Amniotic epithelial cell (primary cell): ENCODE results near the gene LSS.

Experiments used
- DNase-seq: peaks from one replicate; pipeline ENCODE4 v3.0.0-alpha.2; 2010; ENCODE audit warnings: low read depth

Gene LSS

DNA sequence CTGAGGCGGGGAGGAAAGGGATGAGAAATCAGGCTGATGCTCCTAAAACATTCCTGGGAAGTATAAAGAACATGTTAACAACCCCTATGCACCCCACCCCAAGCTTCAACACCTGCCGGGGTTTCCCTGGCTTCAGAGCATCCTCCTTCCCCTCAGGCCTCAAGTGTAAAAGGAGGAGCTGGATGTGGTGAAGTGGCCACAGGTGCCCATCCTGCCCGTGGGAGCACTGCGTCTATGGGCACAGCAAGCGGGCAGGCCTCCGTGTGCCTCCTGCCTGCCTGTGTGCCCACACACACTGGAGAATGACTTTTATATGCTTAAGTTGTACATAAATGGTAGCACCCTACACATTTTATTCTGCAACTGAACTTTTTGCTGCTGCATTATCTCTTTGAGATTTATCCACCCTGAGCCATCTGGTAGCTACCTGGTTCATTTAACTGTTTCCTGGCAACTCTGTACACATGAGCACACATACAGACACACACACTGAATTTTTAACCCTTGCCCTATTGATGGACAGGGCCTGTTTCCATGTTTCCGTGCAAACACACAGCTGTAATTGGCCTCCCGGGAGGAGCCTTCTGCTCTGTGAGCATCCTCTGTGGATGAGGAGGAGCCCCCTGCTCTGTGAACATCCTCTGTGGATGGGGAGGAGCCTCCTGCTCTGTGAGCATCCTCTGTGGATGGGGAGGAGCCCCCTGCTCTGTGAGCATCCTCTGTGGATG is 59.8 kb downstream of the LSS start:
- no peak for DNase-seq

DNA sequence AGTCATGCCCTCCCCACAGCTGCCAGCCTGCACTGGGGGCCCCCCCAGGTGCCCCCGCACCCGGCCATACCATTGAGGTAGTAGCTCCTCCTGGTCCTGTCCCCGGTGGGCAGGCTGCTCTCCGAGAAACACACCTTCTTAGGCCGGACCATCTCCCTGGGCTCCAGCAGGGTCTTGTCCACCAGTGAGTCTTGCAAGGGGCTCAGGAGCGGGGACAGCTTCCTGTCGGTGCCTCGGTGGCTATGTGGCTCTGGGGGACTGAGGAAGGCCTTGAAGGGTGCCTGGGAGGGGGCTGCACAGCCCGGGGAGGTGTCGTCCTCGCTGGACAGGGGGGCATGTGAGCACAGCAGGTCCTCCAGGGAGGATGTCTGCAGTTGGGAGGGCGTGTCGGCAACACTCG is 60.3 kb downstream of the LSS start:
- no peak for DNase-seq

DNA sequence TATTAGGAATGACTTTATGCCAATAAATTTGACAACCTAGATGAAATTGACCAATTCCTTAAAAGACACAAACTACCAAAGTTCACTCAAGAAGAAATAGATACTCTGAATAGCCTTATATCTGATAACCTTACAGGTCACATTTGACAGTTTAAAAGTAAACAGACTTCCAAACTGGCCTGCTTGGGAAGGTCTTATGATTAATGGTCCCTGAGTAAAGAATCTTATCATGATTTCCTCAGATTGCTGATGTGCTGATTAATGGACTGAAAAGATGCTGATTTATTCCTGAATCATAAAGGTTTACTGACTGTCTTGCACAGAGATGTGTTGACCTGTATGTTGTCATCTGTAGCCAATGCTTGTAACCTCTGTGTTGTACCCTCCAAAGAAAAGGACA is 63.5 kb downstream of the LSS start:
- no peak for DNase-seq

DNA sequence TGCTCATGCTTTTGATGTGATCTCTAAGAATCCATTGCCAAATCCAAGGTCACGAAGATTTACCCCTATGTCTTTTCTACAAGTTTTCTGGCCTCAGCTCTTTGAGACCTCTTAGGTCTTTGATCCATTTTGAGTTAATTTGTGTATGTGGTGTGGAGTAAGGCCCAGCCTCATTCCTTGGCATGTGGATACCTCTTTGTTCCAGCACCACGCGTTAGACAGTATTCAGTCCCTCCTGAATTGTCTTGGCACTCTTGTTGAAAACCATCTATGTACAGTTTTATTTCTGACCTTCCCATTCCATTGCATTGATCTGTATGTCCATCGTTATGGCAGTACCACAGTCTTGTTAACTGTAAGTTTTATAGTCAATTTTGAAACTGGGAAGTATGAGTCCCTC is 65.2 kb downstream of the LSS start:
- no peak for DNase-seq

DNA sequence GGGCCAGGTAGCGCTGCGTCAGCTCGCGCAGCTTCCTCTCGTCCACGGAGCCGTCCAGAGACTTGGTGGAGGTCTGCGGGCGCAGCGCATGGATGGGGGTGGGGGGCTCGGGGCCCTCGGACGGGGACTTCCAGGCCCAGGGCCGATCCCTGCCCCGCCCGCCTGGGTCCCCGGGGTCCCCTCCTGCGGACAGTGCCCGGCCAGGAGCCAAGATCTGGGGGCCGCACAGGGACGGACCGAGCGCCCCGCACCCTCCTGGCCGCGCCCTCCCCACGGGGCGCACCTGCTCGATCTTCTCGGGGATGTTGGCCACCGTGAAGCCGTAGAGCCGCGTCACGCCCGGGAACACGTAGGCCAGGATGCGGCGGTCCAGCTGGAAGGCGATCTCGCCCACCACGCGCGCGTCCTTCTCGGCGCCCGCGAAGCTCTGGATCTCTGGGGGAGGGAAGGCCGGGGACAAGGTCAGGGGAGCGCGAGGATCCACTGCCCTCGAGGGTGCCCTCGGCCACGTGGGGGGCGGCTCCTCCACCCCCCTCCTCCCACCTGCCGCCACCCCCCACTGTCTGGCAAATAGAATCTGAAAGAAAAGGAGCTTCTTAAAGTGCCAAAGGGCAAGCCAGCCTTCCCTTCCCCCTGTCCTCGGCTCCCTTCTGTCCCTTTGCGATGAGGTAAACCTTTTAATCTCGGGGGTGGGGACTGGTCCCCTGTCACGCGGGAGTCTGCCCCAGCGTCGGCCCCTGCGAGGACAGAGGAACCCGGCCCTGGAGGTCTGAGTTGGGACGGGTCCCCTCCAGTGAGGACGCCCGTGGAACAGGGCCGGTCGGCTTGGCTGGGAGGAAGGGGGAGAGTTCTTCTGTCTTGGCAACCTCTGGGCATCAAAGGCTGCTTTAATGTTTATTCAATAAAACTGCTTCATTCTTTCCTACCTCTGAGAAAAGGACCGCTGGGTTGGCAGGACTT is 66.7 kb downstream of the LSS start:
- DNase-seq, result no peak

DNA sequence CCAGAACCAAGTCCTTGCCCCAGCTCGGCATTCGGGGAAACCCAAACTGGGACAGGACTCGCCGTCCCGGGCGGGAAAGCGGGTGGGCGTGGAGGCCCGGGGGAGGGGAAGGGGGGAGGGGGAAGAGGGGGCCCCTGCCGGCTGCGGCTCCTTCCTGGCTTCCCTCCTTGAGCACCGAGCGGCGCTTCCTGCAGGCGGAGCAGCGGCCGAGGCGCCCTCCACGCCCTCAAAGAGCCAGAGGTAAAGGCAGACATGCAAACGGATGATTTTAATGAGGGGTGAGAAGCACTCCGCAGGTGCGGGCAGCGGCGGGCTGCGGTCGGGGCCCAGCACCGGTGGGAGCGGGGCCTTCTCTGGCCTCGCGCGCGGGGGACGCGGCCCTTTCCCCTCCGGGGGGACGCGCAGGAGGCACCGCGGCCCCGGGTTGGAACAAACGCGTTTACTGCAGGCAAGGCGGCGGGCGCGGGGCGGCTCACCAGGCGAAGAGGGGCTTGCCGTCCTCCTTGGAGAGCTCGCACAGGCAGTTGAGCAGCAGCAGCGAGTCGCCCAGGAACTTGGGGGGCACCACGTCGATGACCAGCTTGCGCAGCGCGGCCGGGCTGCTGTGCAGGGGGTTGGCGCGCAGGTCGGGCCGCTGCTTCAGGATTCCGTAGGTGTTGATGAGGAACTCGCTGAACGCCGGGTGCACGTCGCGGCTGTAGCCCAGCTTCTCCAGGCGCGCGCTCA is 67.5 kb downstream of the LSS start:
- no peak for DNase-seq

DNA sequence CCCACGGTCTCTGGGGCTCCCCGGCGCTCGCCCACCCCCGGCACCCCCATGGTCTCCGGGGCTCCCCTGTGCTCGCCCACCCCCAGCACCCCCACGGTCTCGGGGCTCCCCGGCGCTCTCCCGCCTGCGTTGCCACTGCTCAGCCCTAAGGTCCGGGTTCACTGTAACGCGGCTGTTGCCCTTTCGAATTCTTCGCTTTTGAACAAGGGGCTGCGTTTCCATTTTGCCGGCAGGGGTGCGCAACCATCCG is 68.0 kb downstream of the LSS start:
- DNase-seq, result no peak

DNA sequence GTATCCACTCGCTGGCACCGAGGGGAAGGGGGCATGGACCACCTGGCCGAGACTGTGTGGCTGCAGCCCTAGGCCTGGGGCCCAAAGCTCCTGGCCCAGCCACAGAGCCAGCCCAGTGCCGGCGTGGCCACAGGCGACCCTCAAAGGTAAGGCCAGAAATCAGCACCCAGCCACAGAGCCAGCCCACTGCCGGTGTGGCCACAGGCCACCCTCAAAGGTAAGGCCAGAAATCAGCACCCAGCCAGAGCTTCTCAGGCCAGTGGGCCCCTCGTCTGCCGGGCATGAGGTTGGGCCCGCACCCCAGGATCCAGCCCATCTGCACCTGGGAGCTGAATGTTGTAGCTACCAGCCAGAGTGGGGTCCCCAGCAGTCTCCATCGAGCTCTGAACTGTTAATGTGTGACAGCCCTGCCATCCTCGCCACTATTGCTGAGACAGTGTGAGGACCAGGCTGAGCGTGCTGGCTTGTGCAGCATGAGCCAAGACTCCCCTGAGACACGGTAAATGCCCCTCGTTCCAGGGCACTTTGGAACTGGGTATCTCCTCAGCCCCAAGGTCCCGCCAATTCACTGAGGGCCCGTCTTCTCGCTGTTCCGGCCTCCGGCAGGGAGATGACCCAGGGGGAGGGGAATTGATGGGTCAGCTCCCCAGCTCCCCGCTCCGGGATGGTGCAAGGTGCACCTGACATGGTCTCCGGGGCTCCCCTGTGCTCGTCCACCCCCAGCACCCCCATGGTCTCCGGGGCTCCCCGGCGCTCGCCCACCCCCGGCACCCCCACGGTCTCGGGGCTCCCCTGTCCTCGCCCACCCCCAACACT is 68.5 kb downstream of the LSS start:
- DNase-seq, result no peak

DNA sequence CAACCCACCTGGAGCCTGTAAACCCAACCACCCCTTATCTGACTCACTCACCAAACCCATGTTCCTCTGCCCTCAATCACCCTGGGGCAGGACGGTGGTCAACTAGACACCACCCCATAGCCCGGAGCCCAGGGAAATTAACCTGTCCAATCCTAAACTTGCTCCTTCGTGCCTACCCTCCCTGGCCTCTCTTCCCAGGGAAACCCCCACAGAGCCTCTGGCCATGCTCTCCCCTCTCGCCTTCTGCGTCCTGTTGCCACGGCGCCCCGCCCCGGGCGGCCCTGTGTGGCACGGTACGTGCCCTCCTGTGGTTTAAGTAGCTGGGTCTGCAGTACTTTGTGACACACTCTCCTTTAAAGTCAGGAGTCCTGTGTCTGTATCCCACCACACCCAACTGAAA is 69.2 kb downstream of the LSS start:
- DNase-seq, result no peak

DNA sequence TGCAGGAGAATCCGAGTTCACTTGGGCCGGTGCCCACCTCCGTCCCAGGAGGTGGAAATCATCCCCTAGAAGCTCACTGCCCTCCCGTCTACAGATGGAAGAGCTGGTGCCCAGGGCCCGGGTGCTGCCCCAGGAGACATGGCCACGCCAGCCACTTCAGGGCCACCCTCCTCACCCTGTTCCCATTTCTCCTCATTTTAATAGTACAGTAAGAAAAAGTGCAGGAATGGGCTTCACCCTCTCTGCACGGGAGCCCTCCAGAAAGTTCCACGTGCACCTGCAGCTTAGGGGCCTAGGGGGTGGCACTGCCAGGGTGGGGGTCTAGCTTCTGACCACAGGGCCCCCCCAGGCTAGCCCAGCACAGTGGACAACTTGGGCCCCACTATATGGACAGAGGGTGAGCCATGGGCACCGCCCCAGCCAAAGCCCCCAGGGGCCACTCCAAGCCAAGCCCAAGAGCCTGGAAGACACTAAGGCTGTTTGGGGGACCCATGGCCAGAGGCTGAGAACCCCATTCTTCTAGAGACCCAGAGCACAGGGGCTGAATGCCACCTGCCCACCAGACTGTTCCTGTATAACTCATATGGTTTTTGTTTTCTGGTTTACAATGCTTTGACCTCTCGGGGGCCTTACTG is 69.8 kb downstream of the LSS start:
- no peak for DNase-seq

DNA sequence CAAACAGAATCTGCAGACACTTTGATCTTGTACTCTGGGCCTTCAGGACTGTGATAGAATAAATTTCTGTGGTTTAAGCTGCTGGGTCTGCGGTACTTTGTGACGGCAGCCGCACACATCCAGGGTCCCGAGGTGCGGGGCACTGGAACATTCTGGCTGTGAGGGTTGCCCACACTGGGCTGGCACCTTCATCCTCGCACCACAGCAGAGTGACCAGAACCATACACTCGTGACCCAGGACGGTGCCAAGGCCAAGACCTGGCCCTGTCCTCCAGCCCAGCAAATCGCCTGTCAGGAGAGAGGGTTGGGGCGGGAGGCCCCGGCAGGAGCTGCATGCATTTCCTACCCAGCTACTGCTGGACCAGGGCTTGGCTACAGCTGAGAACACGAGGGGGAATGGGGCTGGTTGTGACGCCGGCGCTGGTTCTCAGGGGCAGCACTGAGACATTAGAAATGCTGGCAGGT is 70.6 kb downstream of the LSS start:
- DNase-seq, result no peak

DNA sequence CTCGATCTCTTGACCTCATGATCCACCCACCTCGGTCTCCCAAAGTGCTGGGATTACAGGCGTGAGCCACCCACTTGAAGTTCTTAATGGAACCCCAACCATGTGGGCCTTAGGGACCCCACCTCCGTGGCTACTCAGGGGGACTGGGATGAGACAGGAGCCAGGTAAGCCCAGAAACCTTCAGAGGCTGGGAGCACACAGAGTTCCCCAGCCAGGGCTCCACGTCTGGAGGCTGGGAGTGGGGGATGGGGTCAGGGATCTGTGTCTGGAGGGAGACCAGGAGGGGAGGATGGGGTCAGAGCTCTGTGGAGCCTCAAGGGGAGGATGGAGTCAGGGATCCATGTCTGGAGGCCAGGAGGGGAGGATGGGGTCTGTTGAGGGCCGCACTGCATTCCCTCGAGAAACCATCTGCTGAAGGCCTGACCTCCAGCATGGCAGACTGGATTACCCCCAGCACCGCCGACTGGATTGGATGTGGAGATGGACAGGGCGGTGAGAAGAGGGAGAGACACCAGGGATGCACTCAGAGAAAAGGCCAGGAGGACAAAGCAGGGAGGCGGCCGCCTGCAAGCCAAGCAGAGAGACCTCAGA is 71.1 kb downstream of the LSS start:
- no peak for DNase-seq

DNA sequence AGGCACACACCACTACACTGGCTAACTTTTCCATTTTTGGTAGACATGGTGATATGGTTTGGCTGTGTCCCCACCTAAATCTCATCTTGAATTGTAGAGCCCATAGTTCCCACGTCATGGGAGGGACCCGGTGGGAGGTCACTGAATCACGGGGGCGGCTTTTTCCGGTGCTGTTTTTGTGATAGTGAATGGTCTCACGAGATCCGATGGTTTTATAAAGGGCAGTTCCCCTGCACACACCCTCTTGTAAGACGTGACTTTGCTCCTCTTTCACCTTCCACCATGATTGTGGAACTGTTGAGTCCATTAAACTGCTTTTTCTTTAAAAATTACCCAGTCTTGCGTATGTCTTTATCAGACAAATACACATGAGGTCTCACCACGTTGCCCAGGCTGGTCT is 71.9 kb downstream of the LSS start:
- DNase-seq, result no peak

DNA sequence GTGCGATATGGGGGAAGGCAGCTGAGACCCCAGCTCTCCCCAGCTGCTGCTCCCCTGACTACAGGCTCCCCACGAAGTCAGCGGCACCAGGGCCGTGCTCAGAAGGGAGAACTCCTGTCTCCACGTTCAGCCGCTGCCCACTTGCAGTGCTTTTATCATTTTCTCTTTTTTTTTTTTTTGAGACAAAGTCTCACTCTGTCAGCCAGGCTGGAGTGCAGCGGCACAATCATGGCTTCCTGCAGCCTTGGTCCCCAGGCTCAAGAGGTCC is 72.3 kb downstream of the LSS start:
- no peak for DNase-seq

DNA sequence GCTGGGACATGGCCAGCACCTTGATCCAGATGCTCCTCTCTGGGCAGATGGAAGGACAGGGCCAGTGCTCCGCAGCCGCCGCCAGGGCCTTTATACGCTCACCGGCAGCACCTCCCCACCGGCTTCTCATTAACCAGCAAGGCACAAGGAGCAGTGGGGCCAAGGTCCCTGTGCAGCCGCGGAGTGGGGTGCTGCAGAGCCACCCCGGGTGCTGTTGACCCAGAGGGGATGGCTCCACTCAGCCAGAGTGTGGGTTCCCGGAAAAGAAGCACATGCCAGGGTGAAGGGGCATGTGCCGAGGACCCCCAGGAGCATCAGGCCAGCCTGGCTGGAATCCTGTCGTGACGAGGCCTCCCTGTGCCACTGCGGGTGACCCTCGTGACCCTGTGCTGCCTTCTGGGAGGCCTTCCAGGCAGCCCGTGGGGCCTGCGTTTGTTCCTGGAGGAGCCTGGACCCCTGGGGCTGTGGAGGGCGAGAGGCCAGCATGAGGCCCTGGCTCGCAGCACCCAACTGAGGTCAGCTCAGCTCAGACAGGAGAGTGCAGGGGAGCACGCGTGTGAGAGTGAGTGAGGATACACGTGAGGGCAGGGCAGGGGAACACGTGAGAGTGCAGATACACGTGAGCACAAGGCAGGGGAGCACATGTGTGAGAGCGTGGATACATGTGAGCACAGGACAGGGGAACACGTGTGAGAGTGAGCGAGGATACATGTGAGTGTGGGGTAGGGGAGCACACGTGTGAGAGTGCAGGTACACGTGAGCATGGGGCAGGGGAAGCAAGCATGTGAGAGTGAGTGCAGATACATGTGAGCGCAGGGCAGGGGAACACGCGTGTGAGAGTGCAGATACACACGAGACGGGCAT is 72.8 kb downstream of the LSS start, which contains the start of gene FTCD:
TSS of gene FTCD (minus strand) at position 66 of the 864 bp plus-strand sequence. CDS start at position 10, 56 bp downstream.
- no peak for DNase-seq

DNA sequence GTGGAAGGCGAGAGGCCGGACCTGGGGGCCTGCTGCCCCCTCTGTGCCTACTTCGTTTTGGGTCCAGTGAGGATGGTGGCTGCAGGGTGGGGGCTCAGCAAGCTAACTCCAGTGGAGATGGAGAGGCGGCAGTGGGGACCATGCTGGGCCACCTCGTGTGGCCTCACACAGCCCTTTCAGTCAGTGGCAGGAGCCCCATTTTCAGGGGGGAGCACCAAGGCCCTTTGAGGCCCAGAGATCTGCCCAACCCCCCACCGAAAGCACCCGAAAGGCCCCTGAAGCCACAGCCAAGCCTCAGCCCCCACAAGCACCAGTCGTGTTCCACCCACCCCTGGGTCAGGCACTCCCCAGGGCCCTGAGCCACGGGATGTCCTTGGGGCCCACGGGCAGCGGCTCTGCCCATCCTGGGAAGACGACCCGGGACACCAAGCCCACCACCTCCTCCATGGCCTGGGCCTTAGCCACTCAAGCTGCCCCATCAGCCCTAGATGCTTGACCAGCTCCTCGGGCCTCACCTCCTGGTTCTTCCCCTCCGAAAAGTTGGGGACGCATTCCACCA is 73.5 kb downstream of the LSS start:
- DNase-seq, result no peak

DNA sequence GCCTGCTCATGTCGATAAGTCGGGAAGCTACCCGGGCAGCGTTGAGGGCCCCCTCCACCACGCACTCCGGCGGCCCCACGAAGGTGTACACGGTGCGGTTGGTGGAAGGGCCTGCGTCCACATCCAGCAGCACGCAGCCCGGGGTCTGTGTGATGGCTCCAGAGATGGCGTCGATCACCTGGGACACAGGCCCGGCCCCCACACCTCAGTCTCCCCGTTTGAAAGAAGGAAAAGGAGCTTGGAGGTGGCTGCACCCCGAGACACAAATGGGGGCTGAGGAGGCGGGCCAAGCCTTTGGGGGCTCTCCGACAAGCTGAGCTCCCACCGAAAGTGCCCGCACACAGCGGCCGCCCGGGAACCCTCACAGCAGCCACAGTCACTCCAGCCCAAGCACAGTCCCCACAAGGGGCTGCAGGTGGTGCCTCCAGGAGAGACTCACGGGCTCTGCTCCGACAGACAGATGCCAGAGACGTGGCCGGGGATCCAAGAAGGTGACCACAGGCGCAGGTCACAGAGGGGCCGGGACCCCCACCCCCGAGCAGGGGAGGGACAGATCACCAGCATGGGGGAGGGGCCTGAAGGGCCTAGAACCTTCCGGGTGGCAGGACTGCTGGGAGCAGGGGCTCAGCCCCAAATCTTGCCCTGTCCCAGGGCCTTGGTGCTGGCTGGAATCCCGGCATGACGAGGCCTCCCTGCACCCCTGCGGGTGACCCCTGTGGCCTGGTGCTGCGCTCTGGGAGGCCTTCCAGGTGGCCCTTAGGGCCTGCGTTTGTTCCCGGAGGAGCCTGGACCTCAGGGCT is 74.2 kb downstream of the LSS start:
- no peak for DNase-seq

DNA sequence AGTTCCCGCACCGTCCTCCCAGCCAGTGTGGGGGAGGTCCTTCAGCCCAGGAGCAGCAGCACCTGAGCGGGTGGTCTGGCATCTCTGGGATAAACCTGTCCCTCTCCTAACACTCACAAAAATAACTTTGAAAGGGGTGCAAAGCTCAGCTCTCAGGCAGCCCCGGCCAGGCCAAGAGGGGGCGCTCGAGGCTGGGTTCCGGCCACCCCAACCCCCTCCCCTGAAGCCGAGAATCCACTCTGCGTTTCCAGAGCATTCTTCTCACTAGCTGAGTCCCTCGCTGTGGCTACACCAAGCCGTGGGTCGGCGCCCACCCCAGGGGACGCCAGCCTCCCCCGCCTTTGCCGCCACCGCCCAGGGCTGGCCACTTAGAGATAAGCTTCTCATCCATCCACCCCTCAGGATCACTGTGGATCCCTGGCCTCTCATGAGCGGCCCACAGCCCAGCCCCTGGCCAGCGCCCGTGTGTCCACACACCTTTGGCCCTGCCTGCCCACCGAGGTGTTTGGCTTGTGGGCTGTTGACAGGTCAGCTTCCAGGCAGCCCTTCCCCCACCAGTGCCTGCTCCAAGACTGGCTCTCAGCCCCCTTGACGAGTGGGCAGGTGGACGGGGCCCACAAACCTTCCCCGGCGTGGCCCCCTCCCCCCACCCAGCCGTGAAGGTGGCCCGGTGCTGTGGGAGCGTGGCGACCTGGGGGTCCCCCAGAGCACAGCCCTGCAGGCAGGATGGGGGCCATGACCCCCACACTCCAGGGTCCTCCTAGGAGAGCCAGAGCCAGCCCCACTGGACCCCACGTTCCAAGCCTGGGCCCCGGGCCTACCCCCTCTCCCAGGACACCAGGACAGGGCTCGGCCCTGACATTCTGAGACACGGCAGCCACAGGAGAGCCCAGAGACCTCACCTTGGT is 75.1 kb downstream of the LSS start:
- DNase-seq, result peak; percentile 36
